ENCODE results near the gene PCDHA13.
"Not testable (repeated sequence)": the region's sequence is repeated elsewhere in the genome, so short reads cannot be mapped to it uniquely, and the experiment has no call there.

The PCDHA13 gene

DNA sequence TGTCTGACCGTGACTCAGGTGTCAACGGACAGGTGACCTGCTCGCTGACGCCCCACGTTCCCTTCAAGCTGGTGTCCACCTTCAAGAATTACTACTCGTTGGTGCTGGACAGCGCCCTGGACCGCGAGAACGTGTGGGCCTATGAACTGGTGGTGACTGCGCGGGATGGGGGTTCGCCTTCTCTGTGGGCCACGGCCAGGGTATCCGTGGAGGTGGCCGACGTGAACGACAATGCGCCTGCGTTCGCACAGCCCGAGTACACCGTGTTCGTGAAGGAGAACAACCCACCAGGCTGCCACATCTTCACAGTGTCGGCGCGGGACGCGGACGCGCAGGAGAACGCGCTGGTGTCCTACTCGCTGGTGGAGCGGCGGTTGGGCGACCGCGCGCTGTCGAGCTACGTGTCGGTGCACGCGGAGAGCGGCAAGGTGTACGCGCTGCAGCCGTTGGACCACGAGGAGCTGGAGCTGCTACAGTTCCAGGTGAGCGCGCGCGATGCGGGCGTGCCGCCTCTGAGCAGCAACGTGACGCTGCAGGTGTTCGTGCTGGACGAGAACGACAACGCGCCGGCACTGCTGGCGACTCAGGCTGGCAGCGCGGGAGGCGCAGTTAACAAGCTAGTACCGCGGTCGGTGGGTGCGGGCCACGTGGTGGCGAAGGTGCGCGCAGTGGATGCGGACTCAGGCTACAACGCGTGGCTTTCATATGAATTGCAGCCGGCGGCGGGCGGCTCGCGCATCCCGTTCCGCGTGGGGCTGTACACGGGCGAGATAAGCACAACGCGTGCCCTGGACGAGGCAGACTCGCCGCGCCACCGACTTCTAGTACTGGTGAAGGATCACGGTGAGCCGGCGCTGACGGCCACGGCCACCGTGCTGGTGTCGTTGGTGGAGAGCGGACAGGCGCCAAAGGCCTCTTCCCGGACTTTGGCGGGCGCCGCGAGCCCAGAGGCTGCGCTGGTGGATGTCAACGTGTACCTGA, 11.4 kb upstream of the PCDHA13 start:
- no peak for DNase-seq (ENCODE audit: extremely low read depth, low read depth)
- TF ChIP-seq, protein P1, sequence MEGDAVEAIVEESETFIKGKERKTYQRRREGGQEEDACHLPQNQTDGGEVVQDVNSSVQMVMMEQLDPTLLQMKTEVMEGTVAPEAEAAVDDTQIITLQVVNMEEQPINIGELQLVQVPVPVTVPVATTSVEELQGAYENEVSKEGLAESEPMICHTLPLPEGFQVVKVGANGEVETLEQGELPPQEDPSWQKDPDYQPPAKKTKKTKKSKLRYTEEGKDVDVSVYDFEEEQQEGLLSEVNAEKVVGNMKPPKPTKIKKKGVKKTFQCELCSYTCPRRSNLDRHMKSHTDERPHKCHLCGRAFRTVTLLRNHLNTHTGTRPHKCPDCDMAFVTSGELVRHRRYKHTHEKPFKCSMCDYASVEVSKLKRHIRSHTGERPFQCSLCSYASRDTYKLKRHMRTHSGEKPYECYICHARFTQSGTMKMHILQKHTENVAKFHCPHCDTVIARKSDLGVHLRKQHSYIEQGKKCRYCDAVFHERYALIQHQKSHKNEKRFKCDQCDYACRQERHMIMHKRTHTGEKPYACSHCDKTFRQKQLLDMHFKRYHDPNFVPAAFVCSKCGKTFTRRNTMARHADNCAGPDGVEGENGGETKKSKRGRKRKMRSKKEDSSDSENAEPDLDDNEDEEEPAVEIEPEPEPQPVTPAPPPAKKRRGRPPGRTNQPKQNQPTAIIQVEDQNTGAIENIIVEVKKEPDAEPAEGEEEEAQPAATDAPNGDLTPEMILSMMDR (IDR thresholded peaks at IDR 0.05; ENCODE audit: low read depth, low read length), result no peak

GRCh38 chr5:140875085-140876065, 6.5 kb upstream of the PCDHA13 start, which contains the start of gene PCDHA12:
TSS of gene PCDHA12 (plus strand) at chr5:140875308. CDS start at chr5:140875473, 165 bp downstream.
- TF ChIP-seq, protein P1 (IDR thresholded peaks at IDR 0.05; ENCODE audit: low read depth, low read length), result no peak
- DNase-seq (ENCODE audit: extremely low read depth, low read depth), result no peak

- DNase-seq (ENCODE audit: extremely low read depth, low read depth), result not testable (repeated sequence)
These were observed 5.2 kb upstream of the PCDHA13 start for GRCh38 chr5:140876541-140877261.

GRCh38 chr5:140877262-140877581, 4.7 kb upstream of the PCDHA13 start:
- TF ChIP-seq, protein P1 (IDR thresholded peaks at IDR 0.05; ENCODE audit: low read depth, low read length), result no peak
- no peak for DNase-seq (ENCODE audit: extremely low read depth, low read depth)

DNA sequence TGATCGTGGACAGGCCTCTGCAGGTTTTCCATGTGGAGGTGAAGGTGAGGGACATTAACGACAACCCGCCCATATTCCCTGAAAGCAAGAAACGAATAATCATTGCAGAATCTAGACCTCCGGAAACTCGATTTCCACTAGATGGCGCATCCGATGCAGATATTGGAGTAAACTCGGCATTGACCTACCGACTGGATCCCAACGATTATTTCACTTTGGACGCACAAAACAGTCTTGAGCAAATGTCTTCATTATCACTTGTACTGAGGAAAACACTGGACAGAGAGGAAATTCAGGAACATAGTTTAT, 621 bp downstream of the PCDHA13 start:
- no peak for DNase-seq (ENCODE audit: extremely low read depth, low read depth)
- TF ChIP-seq, protein P1 (IDR thresholded peaks at IDR 0.05; ENCODE audit: low read depth, low read length), result no peak

DNA sequence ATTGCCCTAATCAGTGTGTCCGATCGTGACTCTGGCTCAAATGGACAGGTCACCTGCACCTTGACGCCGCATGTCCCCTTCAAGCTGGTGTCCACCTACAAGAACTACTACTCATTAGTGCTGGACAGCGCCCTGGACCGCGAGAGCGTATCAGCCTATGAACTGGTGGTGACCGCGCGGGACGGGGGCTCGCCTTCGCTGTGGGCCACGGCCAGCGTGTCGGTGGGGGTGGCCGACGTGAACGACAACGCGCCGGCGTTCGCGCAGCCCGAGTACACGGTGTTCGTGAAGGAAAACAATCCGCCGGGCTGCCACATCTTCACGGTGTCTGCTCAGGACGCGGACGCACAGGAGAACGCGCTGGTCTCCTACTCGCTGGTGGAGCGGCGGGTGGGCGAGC, 1.4 kb downstream of the PCDHA13 start:
- TF ChIP-seq, protein P1 (IDR thresholded peaks at IDR 0.05; ENCODE audit: low read depth, low read length), result no peak
- DNase-seq (ENCODE audit: extremely low read depth, low read depth), result no peak

DNA sequence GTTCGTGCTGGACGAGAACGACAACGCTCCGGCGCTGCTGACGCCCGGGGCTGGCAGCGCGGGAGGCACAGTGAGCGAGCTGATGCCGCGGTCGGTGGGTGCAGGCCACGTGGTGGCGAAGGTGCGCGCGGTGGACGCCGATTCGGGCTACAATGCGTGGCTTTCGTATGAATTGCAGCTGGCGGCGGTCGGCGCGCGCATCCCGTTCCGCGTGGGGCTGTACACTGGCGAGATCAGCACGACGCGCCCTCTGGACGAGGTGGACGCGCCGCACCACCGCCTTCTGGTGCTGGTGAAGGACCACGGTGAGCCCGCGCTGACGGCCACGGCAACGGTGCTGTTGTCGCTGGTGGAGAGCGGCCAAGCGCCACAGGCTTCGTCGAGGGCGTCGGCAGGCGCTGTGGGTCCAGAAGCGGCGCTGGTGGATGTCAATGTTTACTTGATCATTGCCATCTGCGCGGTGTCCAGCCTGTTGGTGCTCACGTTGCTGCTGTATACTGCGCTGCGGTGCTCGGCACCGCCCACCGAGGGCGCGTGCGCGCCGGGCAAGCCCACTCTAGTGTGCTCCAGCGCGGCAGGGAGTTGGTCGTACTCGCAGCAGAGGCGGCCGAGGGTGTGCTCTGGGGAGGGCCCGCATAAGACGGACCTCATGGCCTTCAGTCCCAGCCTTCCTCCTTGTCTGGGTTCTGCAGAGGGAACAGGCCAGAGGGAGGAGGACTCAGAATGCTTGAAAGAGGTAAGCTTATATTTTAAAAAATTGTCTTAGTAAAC, 2.2 kb downstream of the PCDHA13 start:
- TF ChIP-seq, protein P1 (IDR thresholded peaks at IDR 0.05; ENCODE audit: low read depth, low read length), result no peak
- DNase-seq (ENCODE audit: extremely low read depth, low read depth), result no peak
